ENCODE measurements around the gene STX11.

Gene STX11

GRCh38 chr6:144215932-144216667, 65.8 kb downstream of the STX11 start:
- DNase-seq = peak; percentile 97

- DNase-seq = no peak
These were observed 66.4 kb downstream of the STX11 start for GRCh38 chr6:144216668-144217218.

- no peak for DNase-seq
These were observed 66.9 kb downstream of the STX11 start for GRCh38 chr6:144217264-144217663.

GRCh38 chr6:144217797-144218196, 67.5 kb downstream of the STX11 start:
- DNase-seq = no peak

GRCh38 chr6:144219056-144219685, 68.9 kb downstream of the STX11 start:
- peak; percentile 52 for DNase-seq

- no peak for DNase-seq
These were observed 69.9 kb downstream of the STX11 start for GRCh38 chr6:144220031-144220790.

- DNase-seq = no peak
These were observed 73.4 kb downstream of the STX11 start for GRCh38 chr6:144223686-144224085.

- no peak for DNase-seq
These were observed 81.4 kb downstream of the STX11 start for GRCh38 chr6:144231721-144232120.

- no peak for DNase-seq
These were observed 82.0 kb downstream of the STX11 start for GRCh38 chr6:144232176-144232831.

- no peak for DNase-seq
These were observed 82.5 kb downstream of the STX11 start for GRCh38 chr6:144232832-144233230.

- DNase-seq = no peak
These were observed 84.1 kb downstream of the STX11 start for GRCh38 chr6:144234399-144234798.

GRCh38 chr6:144234935-144235334, 84.6 kb downstream of the STX11 start:
- DNase-seq = no peak
